ENCODE measurements around the gene DHX58. TPM values are rescaled to one million over a fixed set of nuclear protein-coding genes. Genes with fewer than 3 reads are reported as not detected.

The DHX58 gene
- total RNA-seq, 4 donors from 2014 or later = 12.9 to 21.3 (median 16.2) TPM

DNA sequence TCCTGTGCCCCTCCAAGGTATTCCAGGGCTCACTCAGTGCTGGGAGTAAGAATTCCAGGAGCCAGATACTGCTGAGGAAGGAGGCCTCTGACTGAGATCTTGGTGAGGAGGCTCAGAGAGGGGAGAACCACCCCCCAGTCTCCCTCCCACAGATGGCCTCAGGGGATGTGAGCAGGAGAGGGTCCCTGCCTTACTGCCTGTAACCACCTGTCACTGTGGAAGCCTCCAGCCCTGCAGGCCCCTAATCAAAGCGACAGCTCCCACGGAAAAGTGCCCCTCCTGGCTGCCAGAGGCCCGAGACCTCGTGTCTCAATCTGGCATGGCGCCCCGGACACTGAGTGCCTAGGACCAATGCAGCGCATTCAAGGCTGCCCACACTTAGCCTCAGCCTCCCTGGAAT is 54.5 kb downstream of the DHX58 start:
- no peaks in the 10 kb centered on the region for H3K4me1 ChIP-seq
- H3K27me3 ChIP-seq = peaks cover 0 to 6% of the 10 kb centered on the region in 2 donors
- no peak overlapping the region for H3K4me3 ChIP-seq
- H3K9me3 ChIP-seq = no peaks in the 10 kb centered on the region
- H3K36me3 ChIP-seq = no peaks in the 10 kb centered on the region
- TF ChIP-seq POLR2A (IDR thresholded peaks at IDR 0.05) = no peak
- TF ChIP-seq, protein P1, sequence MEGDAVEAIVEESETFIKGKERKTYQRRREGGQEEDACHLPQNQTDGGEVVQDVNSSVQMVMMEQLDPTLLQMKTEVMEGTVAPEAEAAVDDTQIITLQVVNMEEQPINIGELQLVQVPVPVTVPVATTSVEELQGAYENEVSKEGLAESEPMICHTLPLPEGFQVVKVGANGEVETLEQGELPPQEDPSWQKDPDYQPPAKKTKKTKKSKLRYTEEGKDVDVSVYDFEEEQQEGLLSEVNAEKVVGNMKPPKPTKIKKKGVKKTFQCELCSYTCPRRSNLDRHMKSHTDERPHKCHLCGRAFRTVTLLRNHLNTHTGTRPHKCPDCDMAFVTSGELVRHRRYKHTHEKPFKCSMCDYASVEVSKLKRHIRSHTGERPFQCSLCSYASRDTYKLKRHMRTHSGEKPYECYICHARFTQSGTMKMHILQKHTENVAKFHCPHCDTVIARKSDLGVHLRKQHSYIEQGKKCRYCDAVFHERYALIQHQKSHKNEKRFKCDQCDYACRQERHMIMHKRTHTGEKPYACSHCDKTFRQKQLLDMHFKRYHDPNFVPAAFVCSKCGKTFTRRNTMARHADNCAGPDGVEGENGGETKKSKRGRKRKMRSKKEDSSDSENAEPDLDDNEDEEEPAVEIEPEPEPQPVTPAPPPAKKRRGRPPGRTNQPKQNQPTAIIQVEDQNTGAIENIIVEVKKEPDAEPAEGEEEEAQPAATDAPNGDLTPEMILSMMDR (IDR thresholded peaks at IDR 0.05) = no peak
- intact Hi-C loops (cut with DNase I; ENCODE audit: low total_unique reads) = no loop called here
- H3K27ac ChIP-seq = no peak overlapping the region
- no peak for DNase-seq

GRCh38 chr17:42056635-42057034 is 55.9 kb downstream of the DHX58 start:
- no peaks in the 10 kb centered on the region for H3K4me1 ChIP-seq
- peaks cover 0 to 6% of the 10 kb centered on the region in 2 donors for H3K27me3 ChIP-seq
- H3K9me3 ChIP-seq = no peaks in the 10 kb centered on the region
- H3K27ac ChIP-seq = no peak overlapping the region
- no peak overlapping the region for H3K4me3 ChIP-seq
- no peak for TF ChIP-seq POLR2A (IDR thresholded peaks at IDR 0.05)
- TF ChIP-seq, protein P1 (IDR thresholded peaks at IDR 0.05) = no peak
- DNase-seq = no peak
- H3K36me3 ChIP-seq = no peaks in the 10 kb centered on the region
- intact Hi-C loops (cut with DNase I; ENCODE audit: low total_unique reads) = no loop called here

DNA sequence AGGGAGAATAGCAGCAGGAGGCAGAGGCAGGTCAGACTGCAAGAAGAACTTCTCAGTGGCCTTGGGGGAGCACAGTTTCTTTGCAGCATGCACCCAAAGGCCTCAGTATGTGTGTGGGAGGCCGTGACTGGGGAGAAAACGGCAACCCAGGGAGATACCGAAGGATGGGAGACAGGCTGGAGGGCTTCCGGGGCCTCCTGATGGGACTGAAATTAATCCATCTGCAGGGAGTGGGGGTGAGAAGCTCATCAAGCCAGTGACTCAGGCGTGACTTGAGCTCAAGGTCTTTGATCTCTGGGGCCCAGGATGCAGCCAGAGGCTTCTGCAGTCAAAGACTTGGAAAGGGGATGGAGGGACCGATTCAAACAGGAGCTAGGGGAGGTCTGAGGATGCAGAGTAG is 57.0 kb downstream of the DHX58 start:
- H3K27ac ChIP-seq = no peak overlapping the region
- no peak overlapping the region for H3K4me3 ChIP-seq
- peaks cover 0 to 6% of the 10 kb centered on the region in 2 donors for H3K27me3 ChIP-seq
- DNase-seq = no peak
- intact Hi-C loops (cut with DNase I; ENCODE audit: low total_unique reads) = no loop called here
- no peak for TF ChIP-seq POLR2A (IDR thresholded peaks at IDR 0.05)
- TF ChIP-seq, protein P1 (IDR thresholded peaks at IDR 0.05) = no peak
- no peaks in the 10 kb centered on the region for H3K9me3 ChIP-seq
- H3K4me1 ChIP-seq = no peaks in the 10 kb centered on the region
- no peaks in the 10 kb centered on the region for H3K36me3 ChIP-seq

DNA sequence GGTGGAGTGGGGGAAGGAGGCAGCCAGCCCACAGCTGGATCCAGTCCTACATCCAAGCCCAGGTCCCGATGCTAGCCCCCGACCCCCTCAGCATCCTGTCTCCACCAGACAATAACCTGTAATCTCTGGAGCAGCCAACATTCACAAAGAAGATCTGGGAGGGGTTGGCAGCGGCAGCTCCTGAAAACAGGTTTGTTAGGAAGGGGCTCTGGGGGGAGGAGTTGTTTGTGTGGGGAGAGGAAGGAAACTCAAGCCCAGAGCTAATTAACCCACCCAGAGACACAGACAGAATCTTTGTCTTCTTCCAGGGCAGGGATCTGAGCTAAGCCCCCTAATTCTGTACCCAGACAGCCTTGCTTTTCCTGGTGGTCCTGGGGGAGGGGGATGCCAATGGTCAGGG is 57.5 kb downstream of the DHX58 start:
- H3K27me3 ChIP-seq = peaks cover 0 to 6% of the 10 kb centered on the region in 2 donors
- H3K9me3 ChIP-seq = no peaks in the 10 kb centered on the region
- H3K27ac ChIP-seq = no peak overlapping the region
- TF ChIP-seq, protein P1 (IDR thresholded peaks at IDR 0.05) = no peak
- no peak for TF ChIP-seq POLR2A (IDR thresholded peaks at IDR 0.05)
- no peak overlapping the region for H3K4me3 ChIP-seq
- no peaks in the 10 kb centered on the region for H3K4me1 ChIP-seq
- DNase-seq = no peak
- intact Hi-C loops (cut with DNase I; ENCODE audit: low total_unique reads) = no loop called here
- no peaks in the 10 kb centered on the region for H3K36me3 ChIP-seq

- DNase-seq = no peak
- TF ChIP-seq POLR2A (IDR thresholded peaks at IDR 0.05) = no peak
- TF ChIP-seq, protein P1 (IDR thresholded peaks at IDR 0.05) = no peak
- Histone ChIP-seq H3K4me3 (no peak overlapping the region), H3K36me3 (no peaks in the 10 kb centered on the region), H3K4me1 (no peaks in the 10 kb centered on the region), H3K27me3 (peaks cover 0 to 6% of the 10 kb centered on the region in 2 donors), H3K27ac (no peak overlapping the region), H3K9me3 (no peaks in the 10 kb centered on the region)
- intact Hi-C loops (cut with DNase I; ENCODE audit: low total_unique reads) = no loop called here
Measured at GRCh38 chr17:42053731-42054500, 58.6 kb downstream of the DHX58 start.

Data from uterus (tissue), 4 donors.